ENCODE data around the gene VPS9D1. TPM values are rescaled to one million over a fixed set of nuclear protein-coding genes. Genes with fewer than 3 reads are reported as not detected.

Gene VPS9D1
- total and polyA plus RNA-seq, 2 experiments from 2014 or later, result 2.1 to 2.2 TPM

DNA sequence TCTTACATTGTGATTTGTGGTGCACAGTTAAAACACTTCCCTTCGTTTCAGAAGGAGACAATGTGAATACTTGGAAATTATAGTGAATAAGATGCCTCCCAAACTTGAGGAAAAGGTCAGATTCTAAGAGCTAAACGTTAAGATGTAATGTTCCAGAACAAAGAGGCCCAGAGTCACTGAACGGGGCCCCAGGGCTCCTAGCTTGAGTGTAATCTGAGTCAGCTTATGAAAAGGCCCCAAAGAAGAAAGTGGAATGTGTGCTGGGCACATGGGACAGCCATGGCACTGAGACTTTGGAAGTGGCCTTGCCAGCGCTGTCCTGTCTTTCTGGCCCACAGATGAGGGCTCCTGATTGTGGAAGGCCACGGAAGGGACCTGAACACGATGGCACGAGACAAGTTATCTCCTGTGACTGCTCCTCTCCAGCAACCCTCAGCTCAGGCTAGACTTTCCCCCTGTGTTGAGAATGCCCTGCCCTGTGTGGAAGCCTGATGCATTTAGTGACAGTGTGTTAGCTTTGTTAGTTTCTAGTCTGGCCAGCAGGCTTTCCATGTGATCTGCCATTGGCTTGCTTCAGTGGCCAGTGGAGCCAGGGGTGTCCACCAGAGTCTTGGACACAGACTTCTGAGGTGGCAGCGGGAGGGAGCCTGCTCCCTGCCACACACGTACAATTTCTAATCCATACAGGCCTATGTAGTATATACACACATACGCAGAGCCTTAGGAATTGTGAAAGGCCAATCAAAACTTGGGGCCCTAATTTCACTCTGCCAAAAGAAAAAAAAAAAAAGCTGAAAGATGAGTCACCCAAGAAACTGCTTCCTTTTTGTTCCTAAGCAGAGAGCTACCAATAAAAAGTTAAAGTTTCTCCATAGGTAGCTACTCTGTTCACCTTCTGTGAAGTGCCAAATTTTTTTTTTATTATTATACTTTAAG lies 49.9 kb downstream of the VPS9D1 start:
- Histone ChIP-seq H3K27me3 (ENCODE audit: insufficient read depth) (no peaks in the 10 kb centered on the region), H3K27ac (ENCODE audit: low read depth) (no peak overlapping the region), H3K36me3 (ENCODE audit: insufficient read depth) (peaks cover 2% of the 10 kb centered on the region; the same call in 1 of the 2 replicates), H3K9me2 (ENCODE audit: insufficient read depth) (0 out of 2 replicates have a peak, but pooled peaks cover 3% of the 10 kb centered on the region), H2AFZ (no peak overlapping the region), H3F3A (replicated peaks; ENCODE audit: low read depth) (0 out of 2 replicates have a peak, but pooled peaks cover 2% of the 10 kb centered on the region), H3K4me3 (no peak overlapping the region), H3K79me2 (replicated peaks; ENCODE audit: insufficient read depth) (no peaks in the 10 kb centered on the region), H3K4me2 (no peak overlapping the region), H3K4me1 (ENCODE audit: insufficient read depth) (no peaks in the 10 kb centered on the region), H4K20me1 (replicated peaks; ENCODE audit: insufficient read depth) (no peaks in the 10 kb centered on the region)
- peaks cover 48% of the 10 kb centered on the region for H3K36me3 Mint-ChIP-seq (ENCODE audit: low read depth)
- H3K9me3 Mint-ChIP-seq, result peaks cover 39% of the 10 kb centered on the region
- no peak overlapping the region for H3K4me3 Mint-ChIP-seq
- H3K4me1 Mint-ChIP-seq, result no peaks in the 10 kb centered on the region
- no peak overlapping the region for H3K27ac Mint-ChIP-seq
- no peak for TF ChIP-seq ZNF114 (CRISPR knock-in tag; IDR thresholded peaks at IDR 0.05)
- no peak for TF ChIP-seq EZH2 (IDR thresholded peaks at IDR 0.05; ENCODE audit: low read depth, unreplicated experiment)
- TF ChIP-seq, protein P1, sequence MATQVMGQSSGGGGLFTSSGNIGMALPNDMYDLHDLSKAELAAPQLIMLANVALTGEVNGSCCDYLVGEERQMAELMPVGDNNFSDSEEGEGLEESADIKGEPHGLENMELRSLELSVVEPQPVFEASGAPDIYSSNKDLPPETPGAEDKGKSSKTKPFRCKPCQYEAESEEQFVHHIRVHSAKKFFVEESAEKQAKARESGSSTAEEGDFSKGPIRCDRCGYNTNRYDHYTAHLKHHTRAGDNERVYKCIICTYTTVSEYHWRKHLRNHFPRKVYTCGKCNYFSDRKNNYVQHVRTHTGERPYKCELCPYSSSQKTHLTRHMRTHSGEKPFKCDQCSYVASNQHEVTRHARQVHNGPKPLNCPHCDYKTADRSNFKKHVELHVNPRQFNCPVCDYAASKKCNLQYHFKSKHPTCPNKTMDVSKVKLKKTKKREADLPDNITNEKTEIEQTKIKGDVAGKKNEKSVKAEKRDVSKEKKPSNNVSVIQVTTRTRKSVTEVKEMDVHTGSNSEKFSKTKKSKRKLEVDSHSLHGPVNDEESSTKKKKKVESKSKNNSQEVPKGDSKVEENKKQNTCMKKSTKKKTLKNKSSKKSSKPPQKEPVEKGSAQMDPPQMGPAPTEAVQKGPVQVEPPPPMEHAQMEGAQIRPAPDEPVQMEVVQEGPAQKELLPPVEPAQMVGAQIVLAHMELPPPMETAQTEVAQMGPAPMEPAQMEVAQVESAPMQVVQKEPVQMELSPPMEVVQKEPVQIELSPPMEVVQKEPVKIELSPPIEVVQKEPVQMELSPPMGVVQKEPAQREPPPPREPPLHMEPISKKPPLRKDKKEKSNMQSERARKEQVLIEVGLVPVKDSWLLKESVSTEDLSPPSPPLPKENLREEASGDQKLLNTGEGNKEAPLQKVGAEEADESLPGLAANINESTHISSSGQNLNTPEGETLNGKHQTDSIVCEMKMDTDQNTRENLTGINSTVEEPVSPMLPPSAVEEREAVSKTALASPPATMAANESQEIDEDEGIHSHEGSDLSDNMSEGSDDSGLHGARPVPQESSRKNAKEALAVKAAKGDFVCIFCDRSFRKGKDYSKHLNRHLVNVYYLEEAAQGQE (IDR thresholded peaks at IDR 0.05; ENCODE audit: unreplicated experiment), result no peak
- TF ChIP-seq POLR2AphosphoS5 (IDR thresholded peaks at IDR 0.05; ENCODE audit: low read depth), result no peak
- no peak for TF ChIP-seq NANOG (IDR thresholded peaks at IDR 0.05; ENCODE audit: borderline replicate concordance)
- no peak for TF ChIP-seq STAT1 (IDR thresholded peaks at IDR 0.05; ENCODE audit: unreplicated experiment)
- TF ChIP-seq, protein P2, sequence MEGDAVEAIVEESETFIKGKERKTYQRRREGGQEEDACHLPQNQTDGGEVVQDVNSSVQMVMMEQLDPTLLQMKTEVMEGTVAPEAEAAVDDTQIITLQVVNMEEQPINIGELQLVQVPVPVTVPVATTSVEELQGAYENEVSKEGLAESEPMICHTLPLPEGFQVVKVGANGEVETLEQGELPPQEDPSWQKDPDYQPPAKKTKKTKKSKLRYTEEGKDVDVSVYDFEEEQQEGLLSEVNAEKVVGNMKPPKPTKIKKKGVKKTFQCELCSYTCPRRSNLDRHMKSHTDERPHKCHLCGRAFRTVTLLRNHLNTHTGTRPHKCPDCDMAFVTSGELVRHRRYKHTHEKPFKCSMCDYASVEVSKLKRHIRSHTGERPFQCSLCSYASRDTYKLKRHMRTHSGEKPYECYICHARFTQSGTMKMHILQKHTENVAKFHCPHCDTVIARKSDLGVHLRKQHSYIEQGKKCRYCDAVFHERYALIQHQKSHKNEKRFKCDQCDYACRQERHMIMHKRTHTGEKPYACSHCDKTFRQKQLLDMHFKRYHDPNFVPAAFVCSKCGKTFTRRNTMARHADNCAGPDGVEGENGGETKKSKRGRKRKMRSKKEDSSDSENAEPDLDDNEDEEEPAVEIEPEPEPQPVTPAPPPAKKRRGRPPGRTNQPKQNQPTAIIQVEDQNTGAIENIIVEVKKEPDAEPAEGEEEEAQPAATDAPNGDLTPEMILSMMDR (conservative IDR thresholded peaks at IDR 0.05; ENCODE audit: low read depth in 2 of 2), result no peak
- no peak for TF ChIP-seq CREB1 (CRISPR knock-in tag; IDR thresholded peaks at IDR 0.05; ENCODE audit: low read depth)
- no peak for TF ChIP-seq JUNB (IDR thresholded peaks at IDR 0.05; ENCODE audit: unreplicated experiment)
- TF ChIP-seq, protein P3, sequence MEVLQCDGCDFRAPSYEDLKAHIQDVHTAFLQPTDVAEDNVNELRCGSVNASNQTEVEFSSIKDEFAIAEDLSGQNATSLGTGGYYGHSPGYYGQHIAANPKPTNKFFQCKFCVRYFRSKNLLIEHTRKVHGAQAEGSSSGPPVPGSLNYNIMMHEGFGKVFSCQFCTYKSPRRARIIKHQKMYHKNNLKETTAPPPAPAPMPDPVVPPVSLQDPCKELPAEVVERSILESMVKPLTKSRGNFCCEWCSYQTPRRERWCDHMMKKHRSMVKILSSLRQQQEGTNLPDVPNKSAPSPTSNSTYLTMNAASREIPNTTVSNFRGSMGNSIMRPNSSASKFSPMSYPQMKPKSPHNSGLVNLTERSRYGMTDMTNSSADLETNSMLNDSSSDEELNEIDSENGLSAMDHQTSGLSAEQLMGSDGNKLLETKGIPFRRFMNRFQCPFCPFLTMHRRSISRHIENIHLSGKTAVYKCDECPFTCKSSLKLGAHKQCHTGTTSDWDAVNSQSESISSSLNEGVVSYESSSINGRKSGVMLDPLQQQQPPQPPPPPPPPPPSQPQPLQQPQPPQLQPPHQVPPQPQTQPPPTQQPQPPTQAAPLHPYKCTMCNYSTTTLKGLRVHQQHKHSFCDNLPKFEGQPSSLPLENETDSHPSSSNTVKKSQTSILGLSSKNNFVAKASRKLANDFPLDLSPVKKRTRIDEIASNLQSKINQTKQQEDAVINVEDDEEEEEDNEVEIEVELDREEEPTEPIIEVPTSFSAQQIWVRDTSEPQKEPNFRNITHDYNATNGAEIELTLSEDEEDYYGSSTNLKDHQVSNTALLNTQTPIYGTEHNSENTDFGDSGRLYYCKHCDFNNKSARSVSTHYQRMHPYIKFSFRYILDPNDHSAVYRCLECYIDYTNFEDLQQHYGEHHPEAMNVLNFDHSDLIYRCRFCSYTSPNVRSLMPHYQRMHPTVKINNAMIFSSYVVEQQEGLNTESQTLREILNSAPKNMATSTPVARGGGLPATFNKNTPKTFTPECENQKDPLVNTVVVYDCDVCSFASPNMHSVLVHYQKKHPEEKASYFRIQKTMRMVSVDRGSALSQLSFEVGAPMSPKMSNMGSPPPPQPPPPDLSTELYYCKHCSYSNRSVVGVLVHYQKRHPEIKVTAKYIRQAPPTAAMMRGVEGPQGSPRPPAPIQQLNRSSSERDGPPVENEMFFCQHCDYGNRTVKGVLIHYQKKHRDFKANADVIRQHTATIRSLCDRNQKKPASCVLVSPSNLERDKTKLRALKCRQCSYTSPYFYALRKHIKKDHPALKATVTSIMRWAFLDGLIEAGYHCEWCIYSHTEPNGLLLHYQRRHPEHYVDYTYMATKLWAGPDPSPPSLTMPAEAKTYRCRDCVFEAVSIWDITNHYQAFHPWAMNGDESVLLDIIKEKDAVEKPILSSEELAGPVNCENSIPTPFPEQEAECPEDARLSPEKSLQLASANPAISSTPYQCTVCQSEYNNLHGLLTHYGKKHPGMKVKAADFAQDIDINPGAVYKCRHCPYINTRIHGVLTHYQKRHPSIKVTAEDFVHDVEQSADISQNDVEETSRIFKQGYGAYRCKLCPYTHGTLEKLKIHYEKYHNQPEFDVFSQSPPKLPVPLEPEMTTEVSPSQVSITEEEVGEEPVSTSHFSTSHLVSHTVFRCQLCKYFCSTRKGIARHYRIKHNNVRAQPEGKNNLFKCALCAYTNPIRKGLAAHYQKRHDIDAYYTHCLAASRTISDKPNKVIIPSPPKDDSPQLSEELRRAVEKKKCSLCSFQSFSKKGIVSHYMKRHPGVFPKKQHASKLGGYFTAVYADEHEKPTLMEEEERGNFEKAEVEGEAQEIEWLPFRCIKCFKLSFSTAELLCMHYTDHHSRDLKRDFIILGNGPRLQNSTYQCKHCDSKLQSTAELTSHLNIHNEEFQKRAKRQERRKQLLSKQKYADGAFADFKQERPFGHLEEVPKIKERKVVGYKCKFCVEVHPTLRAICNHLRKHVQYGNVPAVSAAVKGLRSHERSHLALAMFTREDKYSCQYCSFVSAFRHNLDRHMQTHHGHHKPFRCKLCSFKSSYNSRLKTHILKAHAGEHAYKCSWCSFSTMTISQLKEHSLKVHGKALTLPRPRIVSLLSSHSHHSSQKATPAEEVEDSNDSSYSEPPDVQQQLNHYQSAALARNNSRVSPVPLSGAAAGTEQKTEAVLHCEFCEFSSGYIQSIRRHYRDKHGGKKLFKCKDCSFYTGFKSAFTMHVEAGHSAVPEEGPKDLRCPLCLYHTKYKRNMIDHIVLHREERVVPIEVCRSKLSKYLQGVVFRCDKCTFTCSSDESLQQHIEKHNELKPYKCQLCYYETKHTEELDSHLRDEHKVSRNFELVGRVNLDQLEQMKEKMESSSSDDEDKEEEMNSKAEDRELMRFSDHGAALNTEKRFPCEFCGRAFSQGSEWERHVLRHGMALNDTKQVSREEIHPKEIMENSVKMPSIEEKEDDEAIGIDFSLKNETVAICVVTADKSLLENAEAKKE (CRISPR knock-in tag; IDR thresholded peaks at IDR 0.05), result no peak
- TF ChIP-seq EZH2phosphoT487 (IDR thresholded peaks at IDR 0.05; ENCODE audit: unreplicated experiment), result no peak
- TF ChIP-seq, protein P4, sequence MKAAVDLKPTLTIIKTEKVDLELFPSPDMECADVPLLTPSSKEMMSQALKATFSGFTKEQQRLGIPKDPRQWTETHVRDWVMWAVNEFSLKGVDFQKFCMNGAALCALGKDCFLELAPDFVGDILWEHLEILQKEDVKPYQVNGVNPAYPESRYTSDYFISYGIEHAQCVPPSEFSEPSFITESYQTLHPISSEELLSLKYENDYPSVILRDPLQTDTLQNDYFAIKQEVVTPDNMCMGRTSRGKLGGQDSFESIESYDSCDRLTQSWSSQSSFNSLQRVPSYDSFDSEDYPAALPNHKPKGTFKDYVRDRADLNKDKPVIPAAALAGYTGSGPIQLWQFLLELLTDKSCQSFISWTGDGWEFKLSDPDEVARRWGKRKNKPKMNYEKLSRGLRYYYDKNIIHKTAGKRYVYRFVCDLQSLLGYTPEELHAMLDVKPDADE (IDR thresholded peaks at IDR 0.05), result no peak
- no peak for TF ChIP-seq ZNF331 (CRISPR knock-in tag; IDR thresholded peaks at IDR 0.05; ENCODE audit: low read depth)
- ATAC-seq (no peak), DNase-seq (ENCODE audit: low spot score) (no peak)
- peaks cover 4% of the 10 kb centered on the region for H3K27me3 Mint-ChIP-seq (ENCODE audit: insufficient read depth, low read depth, poor library complexity)

Data from GM23338 (cell line).